A673 (cell line): Measurements from ENCODE around the gene ATAD5.

Experiments
- EZH2 ChIP-seq: fragments of 200-600 bp; sonication (generic); IDR thresholded peaks from 2 replicates; pipeline ENCODE4 v1.6.1; 2017; ENCODE audit warnings: borderline replicate concordance, low read depth, mild to moderate bottlenecking, mixed read lengths, antibody characterized with exemption, low read length; ENCODE audit not compliant: poor library complexity, severe bottlenecking
- TF ChIP-seq, protein P1 (sequence below): fragments of 300-800, 200-600 bp; sonication (generic); conservative IDR thresholded peaks from 2 replicates; pipeline ENCODE4 v1.5.1; 2017; ENCODE audit warnings: low read depth, mild to moderate bottlenecking, antibody characterized with exemption, low read length, moderate library complexity, mixed read lengths

DNA sequence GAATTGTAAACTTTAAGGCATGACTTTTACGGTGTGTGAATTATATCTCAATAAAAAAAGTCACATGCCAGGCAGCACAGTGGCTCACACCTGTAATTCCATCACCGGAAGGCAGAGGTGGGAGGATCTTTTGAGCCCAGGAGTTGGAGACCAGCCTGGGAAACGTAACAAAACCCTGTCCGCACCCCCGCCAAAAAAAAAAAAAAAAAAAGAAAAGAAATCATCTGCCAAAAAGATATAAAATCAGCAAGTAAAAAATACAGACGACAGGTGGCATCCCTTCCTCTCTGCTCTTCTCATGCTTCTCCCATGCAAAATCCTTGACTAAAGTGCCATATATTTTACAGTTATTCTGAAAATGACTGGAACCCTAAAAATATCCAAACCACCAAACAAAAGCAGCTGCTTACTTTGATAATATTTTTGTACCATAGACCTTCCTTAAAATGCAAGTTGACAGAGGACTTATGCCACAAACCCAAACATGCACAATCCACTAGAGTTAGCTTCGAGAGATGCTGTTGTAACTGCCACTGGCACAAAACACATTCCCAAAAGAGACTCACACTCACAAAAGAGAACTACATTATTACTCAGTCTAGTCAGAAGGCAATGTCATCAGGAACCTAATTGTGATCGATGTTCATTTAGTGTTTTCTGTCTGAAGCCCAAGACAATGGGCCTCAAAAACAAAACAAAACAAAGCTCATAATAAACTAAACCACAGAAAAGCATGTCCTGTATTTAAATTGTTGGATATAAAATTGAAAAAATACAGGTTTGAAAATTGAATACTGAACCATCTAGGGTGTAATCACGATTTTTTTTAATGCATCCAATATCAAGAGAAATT, 9.7 kb upstream of the ATAD5 start:
- TF ChIP-seq, protein P1, sequence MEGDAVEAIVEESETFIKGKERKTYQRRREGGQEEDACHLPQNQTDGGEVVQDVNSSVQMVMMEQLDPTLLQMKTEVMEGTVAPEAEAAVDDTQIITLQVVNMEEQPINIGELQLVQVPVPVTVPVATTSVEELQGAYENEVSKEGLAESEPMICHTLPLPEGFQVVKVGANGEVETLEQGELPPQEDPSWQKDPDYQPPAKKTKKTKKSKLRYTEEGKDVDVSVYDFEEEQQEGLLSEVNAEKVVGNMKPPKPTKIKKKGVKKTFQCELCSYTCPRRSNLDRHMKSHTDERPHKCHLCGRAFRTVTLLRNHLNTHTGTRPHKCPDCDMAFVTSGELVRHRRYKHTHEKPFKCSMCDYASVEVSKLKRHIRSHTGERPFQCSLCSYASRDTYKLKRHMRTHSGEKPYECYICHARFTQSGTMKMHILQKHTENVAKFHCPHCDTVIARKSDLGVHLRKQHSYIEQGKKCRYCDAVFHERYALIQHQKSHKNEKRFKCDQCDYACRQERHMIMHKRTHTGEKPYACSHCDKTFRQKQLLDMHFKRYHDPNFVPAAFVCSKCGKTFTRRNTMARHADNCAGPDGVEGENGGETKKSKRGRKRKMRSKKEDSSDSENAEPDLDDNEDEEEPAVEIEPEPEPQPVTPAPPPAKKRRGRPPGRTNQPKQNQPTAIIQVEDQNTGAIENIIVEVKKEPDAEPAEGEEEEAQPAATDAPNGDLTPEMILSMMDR, result no peak
- no peak for TF ChIP-seq EZH2
